Measurements from ENCODE around the gene RHBDL1.

Gene RHBDL1

DNA sequence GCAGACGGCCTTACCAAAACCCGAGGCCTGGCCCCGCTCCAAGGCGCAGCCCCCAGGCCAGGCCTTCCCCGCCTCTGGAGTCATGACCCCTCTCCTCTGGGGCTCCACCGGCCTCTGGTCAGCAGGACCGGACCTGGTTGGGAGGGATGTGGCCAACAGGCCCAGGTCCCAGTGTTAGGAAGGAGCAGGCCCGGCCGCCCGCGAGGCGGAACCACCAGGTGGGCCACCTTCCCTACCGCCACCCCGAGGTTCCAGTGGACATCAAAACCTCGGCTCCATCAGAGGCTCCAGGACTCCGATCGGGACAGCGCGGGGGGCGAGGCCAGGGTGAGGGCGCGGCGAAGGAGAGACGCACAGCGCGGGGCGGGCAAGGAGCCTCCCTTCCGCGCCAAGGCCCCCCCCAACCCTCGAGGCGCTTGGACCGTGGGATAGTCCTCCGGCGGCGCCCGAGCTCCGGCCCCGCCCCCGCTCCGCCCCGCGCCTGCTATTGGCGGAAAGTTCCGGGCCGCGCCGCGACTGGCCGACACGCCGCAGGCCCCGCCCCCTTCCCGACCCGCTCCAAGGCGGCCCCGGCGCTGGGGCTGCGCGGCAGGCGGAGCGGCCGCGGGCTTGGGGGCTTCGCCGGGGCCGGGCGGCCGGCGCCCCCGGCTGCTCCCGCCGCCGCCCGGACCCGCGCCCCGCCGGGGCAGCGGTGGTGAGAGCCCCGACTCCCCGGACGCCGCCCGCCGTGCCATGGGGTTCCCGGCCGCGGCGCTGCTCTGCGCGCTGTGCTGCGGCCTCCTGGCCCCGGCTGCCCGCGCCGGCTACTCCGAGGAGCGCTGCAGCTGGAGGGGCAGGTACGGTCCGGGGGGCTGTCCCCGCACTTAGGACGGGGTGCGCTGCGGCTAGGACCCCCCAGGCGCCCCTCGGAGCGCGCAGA is 39.3 kb downstream of the RHBDL1 start, which contains the start of gene METRN:
Gene METRN (plus strand): TSS at position 561 of the 919 bp plus-strand sequence. CDS start 172 bp downstream, at position 733.
- TF ChIP-seq, protein P1, sequence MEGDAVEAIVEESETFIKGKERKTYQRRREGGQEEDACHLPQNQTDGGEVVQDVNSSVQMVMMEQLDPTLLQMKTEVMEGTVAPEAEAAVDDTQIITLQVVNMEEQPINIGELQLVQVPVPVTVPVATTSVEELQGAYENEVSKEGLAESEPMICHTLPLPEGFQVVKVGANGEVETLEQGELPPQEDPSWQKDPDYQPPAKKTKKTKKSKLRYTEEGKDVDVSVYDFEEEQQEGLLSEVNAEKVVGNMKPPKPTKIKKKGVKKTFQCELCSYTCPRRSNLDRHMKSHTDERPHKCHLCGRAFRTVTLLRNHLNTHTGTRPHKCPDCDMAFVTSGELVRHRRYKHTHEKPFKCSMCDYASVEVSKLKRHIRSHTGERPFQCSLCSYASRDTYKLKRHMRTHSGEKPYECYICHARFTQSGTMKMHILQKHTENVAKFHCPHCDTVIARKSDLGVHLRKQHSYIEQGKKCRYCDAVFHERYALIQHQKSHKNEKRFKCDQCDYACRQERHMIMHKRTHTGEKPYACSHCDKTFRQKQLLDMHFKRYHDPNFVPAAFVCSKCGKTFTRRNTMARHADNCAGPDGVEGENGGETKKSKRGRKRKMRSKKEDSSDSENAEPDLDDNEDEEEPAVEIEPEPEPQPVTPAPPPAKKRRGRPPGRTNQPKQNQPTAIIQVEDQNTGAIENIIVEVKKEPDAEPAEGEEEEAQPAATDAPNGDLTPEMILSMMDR (IDR thresholded peaks at IDR 0.05; ENCODE audit: insufficient read depth, low read depth, low read length, missing control alignments) = no peak
- peak within 1 kb of the TSS; percentile 54 for H3K4me3 ChIP-seq (ENCODE audit: low read length)
- peak; percentile 93 for DNase-seq (ENCODE audit: low read depth)

DNA sequence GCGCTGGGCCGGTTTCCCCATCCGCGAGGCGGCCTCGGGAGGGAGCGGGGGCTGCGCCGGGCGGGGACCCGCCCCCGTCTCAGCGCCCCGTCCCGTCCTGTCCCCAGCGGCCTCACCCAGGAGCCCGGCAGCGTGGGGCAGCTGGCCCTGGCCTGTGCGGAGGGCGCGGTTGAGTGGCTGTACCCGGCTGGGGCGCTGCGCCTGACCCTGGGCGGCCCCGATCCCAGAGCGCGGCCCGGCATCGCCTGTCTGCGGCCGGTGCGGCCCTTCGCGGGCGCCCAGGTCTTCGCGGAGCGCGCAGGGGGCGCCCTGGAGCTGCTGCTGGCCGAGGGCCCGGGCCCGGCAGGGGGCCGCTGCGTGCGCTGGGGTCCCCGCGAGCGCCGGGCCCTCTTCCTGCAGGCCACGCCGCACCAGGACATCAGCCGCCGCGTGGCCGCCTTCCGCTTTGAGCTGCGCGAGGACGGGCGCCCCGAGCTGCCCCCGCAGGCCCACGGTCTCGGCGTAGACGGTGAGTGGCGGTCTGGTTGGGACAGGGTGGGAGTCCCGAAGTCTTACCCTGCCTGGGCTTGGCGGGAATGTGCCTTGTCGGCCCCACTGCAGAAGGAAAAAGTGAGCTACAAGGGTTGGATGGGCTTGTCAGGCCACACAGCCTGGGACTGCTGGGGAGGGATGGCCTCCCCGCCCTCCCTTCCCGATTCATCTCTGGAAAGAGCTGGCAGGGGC is 40.2 kb downstream of the RHBDL1 start:
- no peak for DNase-seq (ENCODE audit: low read depth)
- TF ChIP-seq, protein P1 (IDR thresholded peaks at IDR 0.05; ENCODE audit: insufficient read depth, low read depth, low read length, missing control alignments) = no peak
- H3K4me3 ChIP-seq (ENCODE audit: low read length) = peak overlapping the region; percentile 54

DNA sequence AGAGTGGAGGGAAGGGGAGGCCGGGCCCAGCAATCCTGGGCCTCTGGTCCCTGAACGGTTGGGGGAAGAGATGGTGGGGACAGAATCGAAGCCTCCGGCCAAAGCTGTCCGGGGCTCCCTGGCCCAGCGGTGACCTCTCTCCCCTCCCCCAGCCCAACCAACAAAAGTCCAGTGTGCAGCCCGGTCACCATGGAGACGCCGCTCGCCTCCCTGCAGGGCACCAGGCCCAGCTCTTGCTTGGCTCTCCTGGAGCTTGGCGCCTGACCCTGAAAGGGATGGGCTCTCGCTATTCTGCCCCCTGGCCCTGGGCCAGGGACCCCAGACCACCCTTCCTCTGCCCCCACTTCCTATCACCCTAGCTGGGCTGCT is 40.7 kb downstream of the RHBDL1 start:
- peak overlapping the region; percentile 54 for H3K4me3 ChIP-seq (ENCODE audit: low read length)
- TF ChIP-seq, protein P1 (IDR thresholded peaks at IDR 0.05; ENCODE audit: insufficient read depth, low read depth, low read length, missing control alignments) = no peak
- no peak for DNase-seq (ENCODE audit: low read depth)

DNA sequence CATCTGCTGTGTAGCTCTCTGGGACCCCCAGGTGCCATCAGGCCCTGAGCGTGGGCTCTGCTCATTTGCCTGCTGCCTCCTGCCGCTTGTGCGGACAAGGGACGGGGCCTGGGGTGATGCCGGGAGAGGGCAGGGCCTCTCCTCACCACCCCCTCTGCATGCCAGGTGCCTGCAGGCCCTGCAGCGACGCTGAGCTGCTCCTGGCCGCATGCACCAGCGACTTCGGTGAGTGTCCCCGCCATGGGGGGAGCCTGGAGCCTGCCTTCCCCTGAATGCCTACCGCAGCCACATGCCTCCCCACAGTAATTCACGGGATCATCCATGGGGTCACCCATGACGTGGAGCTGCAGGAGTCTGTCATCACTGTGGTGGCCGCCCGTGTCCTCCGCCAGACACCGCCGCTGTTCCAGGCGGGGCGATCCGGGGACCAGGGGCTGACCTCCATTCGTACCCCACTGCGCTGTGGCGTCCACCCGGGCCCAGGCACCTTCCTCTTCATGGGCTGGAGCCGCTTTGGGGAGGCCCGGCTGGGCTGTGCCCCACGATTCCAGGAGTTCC is 41.4 kb downstream of the RHBDL1 start:
- TF ChIP-seq, protein P1 (IDR thresholded peaks at IDR 0.05; ENCODE audit: insufficient read depth, low read depth, low read length, missing control alignments) = no peak
- DNase-seq (ENCODE audit: low read depth) = no peak
- H3K4me3 ChIP-seq (ENCODE audit: low read length) = peak overlapping the region; percentile 54

DNA sequence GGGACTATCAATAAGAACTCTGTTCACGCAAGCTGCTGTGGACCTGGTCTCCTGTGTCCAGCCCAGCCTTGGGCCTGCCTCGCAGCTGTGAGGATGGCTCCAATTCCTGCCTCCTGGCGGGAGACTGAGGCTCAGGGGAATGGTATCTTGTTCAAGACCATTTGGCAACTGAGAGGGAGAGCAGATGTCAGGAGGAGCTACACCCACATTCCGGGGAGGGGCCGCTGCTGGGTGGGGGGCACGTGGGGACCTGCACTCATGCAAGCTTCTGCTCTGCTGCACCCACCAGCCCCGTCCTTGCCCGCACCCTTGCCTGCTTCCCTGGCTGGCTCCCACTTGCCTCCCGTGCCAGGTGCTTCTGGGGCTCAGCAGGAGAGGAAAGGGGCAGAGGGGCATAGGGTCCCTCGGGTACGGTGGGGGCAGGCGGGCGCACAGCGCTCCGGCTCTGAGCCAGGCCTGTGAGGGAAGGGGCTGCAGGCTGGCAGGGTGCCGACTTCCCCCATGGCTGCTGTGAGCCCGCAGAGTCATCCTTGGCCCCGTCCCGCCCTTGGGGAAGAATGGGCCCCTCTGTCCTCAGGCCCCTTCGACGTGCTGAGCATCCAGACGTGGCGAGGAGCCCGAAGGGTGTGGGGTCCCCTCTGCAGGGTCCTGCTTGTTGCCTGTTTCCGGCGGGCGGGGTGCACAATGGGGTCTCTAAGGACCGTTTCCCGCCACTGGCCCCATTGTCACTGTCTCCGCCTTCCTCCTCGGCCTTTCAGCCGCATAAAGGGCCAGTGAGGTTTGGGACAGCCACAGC is 42.2 kb downstream of the RHBDL1 start:
- no peak overlapping the region for H3K4me3 ChIP-seq (ENCODE audit: low read length)
- no peak for DNase-seq (ENCODE audit: low read depth)
- TF ChIP-seq, protein P1 (IDR thresholded peaks at IDR 0.05; ENCODE audit: insufficient read depth, low read depth, low read length, missing control alignments) = no peak

DNA sequence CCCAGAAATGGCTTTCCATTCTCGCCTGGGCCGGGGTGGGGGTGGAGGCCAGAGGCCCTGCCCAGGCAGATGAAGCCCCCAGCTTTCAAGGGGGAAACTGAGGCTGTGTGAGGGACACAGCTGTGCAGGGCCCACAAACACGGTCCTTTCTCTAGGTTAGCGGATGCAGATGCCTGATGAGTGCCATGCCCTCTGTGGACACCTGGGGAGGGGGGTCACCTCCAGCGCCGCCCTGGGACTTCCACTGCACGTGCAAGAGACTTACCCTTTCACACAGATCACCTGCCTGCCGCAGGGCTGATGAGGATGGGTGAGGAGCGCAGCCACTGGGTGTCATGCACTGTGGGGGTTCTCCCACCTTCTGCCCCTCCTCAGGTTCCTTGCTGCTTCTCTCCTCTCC is 42.9 kb downstream of the RHBDL1 start:
- TF ChIP-seq, protein P1 (IDR thresholded peaks at IDR 0.05; ENCODE audit: insufficient read depth, low read depth, low read length, missing control alignments) = no peak
- no peak overlapping the region for H3K4me3 ChIP-seq (ENCODE audit: low read length)
- no peak for DNase-seq (ENCODE audit: low read depth)

Data from epithelial cell of esophagus (primary cell).